ENCODE data around the gene RUNX3.

GRCh38 chr1:24927988-24928688, 1.9 kb downstream of the RUNX3 start:
- TF ChIP-seq CTCF (IDR thresholded peaks at IDR 0.05; ENCODE audit: low read depth, low read length, poor library complexity, severe bottlenecking) (no peak), EZH2phosphoT487 (IDR thresholded peaks at IDR 0.05; ENCODE audit: borderline replicate concordance, low read length) (no peak)
